ENCODE measurements around the gene MRPL37.

Gene MRPL37

GRCh38 chr1:54256522-54257345 is 56.8 kb downstream of the MRPL37 start:
- Histone ChIP-seq H3K79me1 (replicated peaks; ENCODE audit: low read length, poor library complexity, severe bottlenecking) (peaks cover 20% of the 10 kb centered on the region), H3K27me3 (ENCODE audit: control insufficient read depth in 1 of 2, insufficient read depth in 1 of 2, low read length in 2 of 2) (no peaks in the 10 kb centered on the region), H3K18ac (ENCODE audit: low read depth in 1 of 2, low read length in 2 of 2) (no peak overlapping the region), H2AFZ (ENCODE audit: low read depth, low read length) (no peak overlapping the region), H2BK5ac (ENCODE audit: low read depth, low read length, poor library complexity, severe bottlenecking) (no peak overlapping the region), H4K91ac (ENCODE audit: low read length) (peak overlapping the region; percentile 12), H3K4me3 (ENCODE audit: insufficient read depth in 1 of 2, low read depth in 1 of 2, low read length in 2 of 2) (no peak overlapping the region), H3K14ac (ENCODE audit: low read length in 2 of 2) (no peak overlapping the region), H2BK12ac (ENCODE audit: low read length in 2 of 2) (no peak overlapping the region), H3K9me3 (ENCODE audit: control insufficient read depth, low read length) (no peaks in the 10 kb centered on the region), H3K4ac (ENCODE audit: low read depth in 1 of 2, low read length in 2 of 2) (no peak overlapping the region), H2BK15ac (ENCODE audit: low read depth, poor library complexity, severe bottlenecking) (peak overlapping the region; percentile 30), H3K9ac (ENCODE audit: low read length) (no peak overlapping the region), H3K27ac (ENCODE audit: low read length, poor library complexity, severe bottlenecking) (no peak overlapping the region), H2AK5ac (ENCODE audit: low read length, severe bottlenecking) (no peak overlapping the region), H3K23ac (ENCODE audit: low read length in 2 of 2) (no peak overlapping the region), H2BK120ac (ENCODE audit: low read depth, low read length) (no peak overlapping the region), H3K4me1 (ENCODE audit: control insufficient read depth, insufficient read depth, low read depth, low read length) (peaks cover 26% of the 10 kb centered on the region), H4K8ac (ENCODE audit: low read length) (no peak overlapping the region), H3K4me2 (ENCODE audit: low read length, poor library complexity, severe bottlenecking) (no peak overlapping the region), H3K36me3 (ENCODE audit: control insufficient read depth in 1 of 2, insufficient read depth in 2 of 2, low read depth in 1 of 2, low read length in 2 of 2) (peaks cover 3 to 31% of the 10 kb centered on the region in 2 experiments)
- 94% methylated on average over 11 of the region's 13 CpGs for whole genome bisulfite sequencing
- no peak for DNase-seq

- H2AFZ ChIP-seq (ENCODE audit: low read depth, low read length) = no peak overlapping the region
- H3K27ac ChIP-seq (ENCODE audit: low read length, poor library complexity, severe bottlenecking) = no peak overlapping the region
- no peak overlapping the region for H4K91ac ChIP-seq (ENCODE audit: low read length)
- no peak overlapping the region for H2BK120ac ChIP-seq (ENCODE audit: low read depth, low read length)
- no peak overlapping the region for H3K4me2 ChIP-seq (ENCODE audit: low read length, poor library complexity, severe bottlenecking)
- H2BK15ac ChIP-seq (ENCODE audit: low read depth, poor library complexity, severe bottlenecking) = no peak overlapping the region
- H3K4me3 ChIP-seq (ENCODE audit: insufficient read depth in 1 of 2, low read depth in 1 of 2, low read length in 2 of 2) = no peak overlapping the region
- no peak overlapping the region for H3K18ac ChIP-seq (ENCODE audit: low read depth in 1 of 2, low read length in 2 of 2)
- H2BK12ac ChIP-seq (ENCODE audit: low read length in 2 of 2) = no peak overlapping the region
- H3K4me1 ChIP-seq (ENCODE audit: control insufficient read depth, insufficient read depth, low read depth, low read length) = peaks cover 21% of the 10 kb centered on the region
- H3K9me3 ChIP-seq (ENCODE audit: control insufficient read depth, low read length) = no peaks in the 10 kb centered on the region
- DNase-seq = no peak
- H3K4ac ChIP-seq (ENCODE audit: low read depth in 1 of 2, low read length in 2 of 2) = no peak overlapping the region
- no peak overlapping the region for H2BK5ac ChIP-seq (ENCODE audit: low read depth, low read length, poor library complexity, severe bottlenecking)
- H3K23ac ChIP-seq (ENCODE audit: low read length in 2 of 2) = no peak overlapping the region
- H3K79me1 ChIP-seq (replicated peaks; ENCODE audit: low read length, poor library complexity, severe bottlenecking) = peaks cover 22% of the 10 kb centered on the region
- H2AK5ac ChIP-seq (ENCODE audit: low read length, severe bottlenecking) = no peak overlapping the region
- no peak overlapping the region for H3K14ac ChIP-seq (ENCODE audit: low read length in 2 of 2)
- H3K9ac ChIP-seq (ENCODE audit: low read length) = no peak overlapping the region
- H3K36me3 ChIP-seq (ENCODE audit: control insufficient read depth in 1 of 2, insufficient read depth in 2 of 2, low read depth in 1 of 2, low read length in 2 of 2) = peaks cover 3 to 29% of the 10 kb centered on the region in 2 experiments
- WGBS = 87% methylated on average over 10 of the region's 10 CpGs
- H3K27me3 ChIP-seq (ENCODE audit: control insufficient read depth in 1 of 2, insufficient read depth in 1 of 2, low read length in 2 of 2) = no peaks in the 10 kb centered on the region
- no peak overlapping the region for H4K8ac ChIP-seq (ENCODE audit: low read length)
These were observed 57.3 kb downstream of the MRPL37 start for GRCh38 chr1:54257346-54257620.

DNA sequence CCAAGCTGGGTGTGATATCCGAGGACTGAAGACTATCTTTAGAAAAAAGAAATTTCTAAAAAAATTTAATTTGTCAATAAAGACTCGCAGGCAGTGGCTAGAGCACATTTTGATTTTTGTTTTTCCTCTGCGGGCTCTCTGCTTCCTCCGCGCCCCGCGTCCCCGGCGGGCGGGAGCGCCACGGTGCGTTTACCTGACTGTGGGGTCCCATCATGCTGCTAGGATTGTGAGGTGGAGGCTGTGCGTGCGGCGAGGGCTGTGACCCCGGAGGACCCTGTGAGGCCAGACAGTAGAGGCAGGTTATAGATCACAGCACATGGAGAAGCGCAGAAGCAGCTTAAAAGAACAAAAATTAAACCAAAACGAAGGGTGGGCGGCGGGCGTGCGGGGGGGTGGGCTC is 57.9 kb downstream of the MRPL37 start:
- Histone ChIP-seq H2BK12ac (ENCODE audit: low read length in 2 of 2) (no peak overlapping the region), H3K27me3 (ENCODE audit: control insufficient read depth in 1 of 2, insufficient read depth in 1 of 2, low read length in 2 of 2) (no peaks in the 10 kb centered on the region), H3K9me3 (ENCODE audit: control insufficient read depth, low read length) (no peaks in the 10 kb centered on the region), H2AK5ac (ENCODE audit: low read length, severe bottlenecking) (no peak overlapping the region), H3K14ac (ENCODE audit: low read length in 2 of 2) (no peak overlapping the region), H3K27ac (ENCODE audit: low read length, poor library complexity, severe bottlenecking) (no peak overlapping the region), H3K4me3 (ENCODE audit: insufficient read depth in 1 of 2, low read depth in 1 of 2, low read length in 2 of 2) (no peak overlapping the region), H2AFZ (ENCODE audit: low read depth, low read length) (no peak overlapping the region), H3K79me1 (replicated peaks; ENCODE audit: low read length, poor library complexity, severe bottlenecking) (peaks cover 23% of the 10 kb centered on the region), H3K4me2 (ENCODE audit: low read length, poor library complexity, severe bottlenecking) (no peak overlapping the region), H3K4ac (ENCODE audit: low read depth in 1 of 2, low read length in 2 of 2) (no peak overlapping the region), H3K18ac (ENCODE audit: low read depth in 1 of 2, low read length in 2 of 2) (no peak overlapping the region), H4K8ac (ENCODE audit: low read length) (no peak overlapping the region), H3K36me3 (ENCODE audit: control insufficient read depth in 1 of 2, insufficient read depth in 2 of 2, low read depth in 1 of 2, low read length in 2 of 2) (peaks cover 3 to 29% of the 10 kb centered on the region in 2 experiments), H2BK5ac (ENCODE audit: low read depth, low read length, poor library complexity, severe bottlenecking) (no peak overlapping the region), H3K4me1 (ENCODE audit: control insufficient read depth, insufficient read depth, low read depth, low read length) (peaks cover 21% of the 10 kb centered on the region), H2BK15ac (ENCODE audit: low read depth, poor library complexity, severe bottlenecking) (no peak overlapping the region), H2BK120ac (ENCODE audit: low read depth, low read length) (no peak overlapping the region), H4K91ac (ENCODE audit: low read length) (no peak overlapping the region), H3K9ac (ENCODE audit: low read length) (no peak overlapping the region), H3K23ac (ENCODE audit: low read length in 2 of 2) (no peak overlapping the region)
- WGBS = 96% methylated on average over 22 of the region's 23 CpGs
- no peak for DNase-seq

DNA sequence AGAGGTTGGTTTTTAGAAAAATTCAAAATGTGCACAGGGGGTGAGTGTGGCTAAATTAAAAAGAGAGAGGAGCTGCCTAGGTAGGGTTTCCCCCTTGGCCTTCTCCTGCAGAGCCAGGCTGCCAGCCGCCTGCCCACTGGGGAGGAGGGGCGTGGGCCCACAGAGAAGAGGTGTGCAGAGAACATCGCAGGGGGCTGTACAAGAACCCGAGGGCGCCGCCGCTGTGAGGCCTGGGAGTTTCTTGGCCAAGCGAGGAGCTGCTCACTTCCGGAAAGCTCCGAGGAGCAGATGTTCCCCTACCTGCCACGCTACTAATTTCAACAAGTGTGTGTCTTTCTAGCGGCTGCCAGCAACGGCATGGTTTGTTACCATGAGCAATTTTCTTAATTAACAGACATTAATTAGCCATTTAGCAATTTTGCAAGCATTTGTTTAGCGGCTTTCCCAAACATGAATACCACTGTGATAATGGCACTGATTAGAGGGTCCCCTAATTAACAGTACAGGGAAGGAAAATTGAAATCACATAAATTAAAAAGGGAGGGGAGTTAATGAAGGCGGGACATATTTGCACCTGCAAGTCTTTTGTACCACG is 59.7 kb downstream of the MRPL37 start:
- Histone ChIP-seq H2BK5ac (ENCODE audit: low read depth, low read length, poor library complexity, severe bottlenecking) (no peak overlapping the region), H3K4me3 (ENCODE audit: insufficient read depth in 1 of 2, low read depth in 1 of 2, low read length in 2 of 2) (no peak overlapping the region), H2BK15ac (ENCODE audit: low read depth, poor library complexity, severe bottlenecking) (no peak overlapping the region), H3K9me3 (ENCODE audit: control insufficient read depth, low read length) (no peaks in the 10 kb centered on the region), H3K23ac (ENCODE audit: low read length in 2 of 2) (no peak overlapping the region), H2AK5ac (ENCODE audit: low read length, severe bottlenecking) (no peak overlapping the region), H4K91ac (ENCODE audit: low read length) (no peak overlapping the region), H2BK120ac (ENCODE audit: low read depth, low read length) (no peak overlapping the region), H2BK12ac (ENCODE audit: low read length in 2 of 2) (no peak overlapping the region), H4K8ac (ENCODE audit: low read length) (no peak overlapping the region), H2AFZ (ENCODE audit: low read depth, low read length) (no peak overlapping the region), H3K18ac (ENCODE audit: low read depth in 1 of 2, low read length in 2 of 2) (no peak overlapping the region), H3K79me1 (replicated peaks; ENCODE audit: low read length, poor library complexity, severe bottlenecking) (peaks cover 26% of the 10 kb centered on the region), H3K27me3 (ENCODE audit: control insufficient read depth in 1 of 2, insufficient read depth in 1 of 2, low read length in 2 of 2) (no peaks in the 10 kb centered on the region), H3K14ac (ENCODE audit: low read length in 2 of 2) (no peak overlapping the region), H3K4ac (ENCODE audit: low read depth in 1 of 2, low read length in 2 of 2) (no peak overlapping the region), H3K36me3 (ENCODE audit: control insufficient read depth in 1 of 2, insufficient read depth in 2 of 2, low read depth in 1 of 2, low read length in 2 of 2) (peaks cover 3 to 32% of the 10 kb centered on the region in 2 experiments), H3K27ac (ENCODE audit: low read length, poor library complexity, severe bottlenecking) (no peak overlapping the region), H3K9ac (ENCODE audit: low read length) (no peak overlapping the region), H3K4me1 (ENCODE audit: control insufficient read depth, insufficient read depth, low read depth, low read length) (peaks cover 6% of the 10 kb centered on the region), H3K4me2 (ENCODE audit: low read length, poor library complexity, severe bottlenecking) (no peak overlapping the region)
- no peak for DNase-seq
- 98% methylated on average over 14 of the region's 16 CpGs for WGBS
